NCI-H1417 treated with DMSO at 0.1 percent for 48 hours (cell line): ENCODE data around the gene TLE1.
A peak's percentile ranks its signal among the peaks of the same experiment; 100 is the strongest.
"Not testable (repeated sequence)": the region's sequence is repeated elsewhere in the genome, so short reads cannot be mapped to it uniquely, and the experiment has no call there.

Experiments
- DNase-seq: peaks from one replicate; lab custom pipeline; 2025; lab: John Stamatoyannopoulos, UW

The TLE1 gene

DNA sequence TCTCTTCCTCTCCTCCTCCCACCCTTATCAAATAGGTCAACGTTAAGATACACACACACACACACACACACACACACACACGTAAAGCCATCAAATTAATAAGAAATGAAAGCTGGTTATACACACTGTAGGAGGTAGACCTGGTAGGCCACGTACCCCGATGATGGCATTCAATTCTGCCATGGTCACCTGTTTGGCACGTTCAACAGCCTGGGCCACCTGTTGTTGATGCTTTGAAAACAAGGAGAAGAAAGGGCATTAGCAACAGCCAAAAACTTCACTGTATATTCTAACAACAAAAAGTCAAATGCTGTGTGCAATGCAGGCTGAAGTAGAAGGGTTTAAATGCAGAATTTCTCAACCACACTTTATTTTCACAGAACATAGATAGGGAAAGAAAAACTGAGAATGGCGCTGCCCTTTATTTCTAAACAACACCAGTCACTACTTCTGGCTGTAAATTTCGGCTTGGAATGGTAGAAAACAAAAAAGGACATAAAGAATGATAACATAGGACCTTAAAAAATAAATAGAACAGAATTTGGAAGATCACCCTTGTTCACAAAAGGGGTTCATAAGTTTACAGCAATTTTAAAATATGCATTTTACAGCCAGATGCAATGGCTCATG is 37.2 kb downstream of the TLE1 start:
- DNase-seq: no peak

GRCh38 chr9:81650586-81651515 is 38.5 kb downstream of the TLE1 start:
- no peak for DNase-seq

GRCh38 chr9:81649475-81650240 is 39.7 kb downstream of the TLE1 start:
- no peak for DNase-seq

GRCh38 chr9:81648891-81649290 is 40.5 kb downstream of the TLE1 start:
- no peak for DNase-seq

DNA sequence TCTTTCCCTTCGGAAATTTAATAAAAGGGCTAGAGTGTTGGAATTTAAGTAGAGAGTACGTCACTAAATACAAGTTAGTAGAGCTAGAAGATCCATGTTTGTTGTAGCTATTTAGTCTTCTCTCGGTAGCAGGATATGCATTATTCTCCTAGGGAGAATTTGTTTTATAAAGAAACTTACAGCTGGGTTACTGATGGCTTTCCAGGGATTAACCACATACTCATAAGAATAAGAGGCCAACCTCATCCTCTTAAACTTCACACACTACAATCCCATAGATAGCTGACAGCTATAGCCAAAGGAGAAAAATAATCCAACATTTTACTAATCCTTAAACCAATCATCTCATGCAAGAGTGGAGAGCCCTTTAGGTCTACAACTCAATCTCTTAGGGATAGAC is 43.0 kb downstream of the TLE1 start:
- no peak for DNase-seq

DNA sequence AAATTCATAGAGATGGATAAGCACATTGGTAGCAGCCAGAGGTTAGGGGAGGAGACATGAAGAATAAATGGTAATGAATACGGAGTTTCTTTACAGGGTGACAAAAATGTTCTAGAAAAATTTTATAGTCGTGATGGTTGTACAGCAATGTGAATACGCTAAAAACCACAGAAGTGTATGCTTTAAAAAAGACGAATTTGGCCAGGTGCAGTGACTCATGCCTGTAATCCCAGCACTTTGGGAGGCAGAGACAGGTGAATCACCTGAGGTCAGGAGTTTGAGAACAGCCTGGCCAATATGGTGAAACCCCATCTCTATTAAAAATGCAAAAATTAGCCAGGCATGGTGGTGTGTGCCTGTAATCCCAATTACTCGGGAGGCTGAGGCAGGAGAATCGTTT is 44.8 kb downstream of the TLE1 start:
- DNase-seq: not testable (repeated sequence)

GRCh38 chr9:81637276-81637675 is 52.1 kb downstream of the TLE1 start:
- no peak for DNase-seq

- no peak for DNase-seq
These were observed 53.1 kb downstream of the TLE1 start for GRCh38 chr9:81636255-81636599.

GRCh38 chr9:81635521-81636254 is 53.7 kb downstream of the TLE1 start:
- DNase-seq: no peak

- DNase-seq: no peak
These were observed 54.3 kb downstream of the TLE1 start for GRCh38 chr9:81634915-81635516.

DNA sequence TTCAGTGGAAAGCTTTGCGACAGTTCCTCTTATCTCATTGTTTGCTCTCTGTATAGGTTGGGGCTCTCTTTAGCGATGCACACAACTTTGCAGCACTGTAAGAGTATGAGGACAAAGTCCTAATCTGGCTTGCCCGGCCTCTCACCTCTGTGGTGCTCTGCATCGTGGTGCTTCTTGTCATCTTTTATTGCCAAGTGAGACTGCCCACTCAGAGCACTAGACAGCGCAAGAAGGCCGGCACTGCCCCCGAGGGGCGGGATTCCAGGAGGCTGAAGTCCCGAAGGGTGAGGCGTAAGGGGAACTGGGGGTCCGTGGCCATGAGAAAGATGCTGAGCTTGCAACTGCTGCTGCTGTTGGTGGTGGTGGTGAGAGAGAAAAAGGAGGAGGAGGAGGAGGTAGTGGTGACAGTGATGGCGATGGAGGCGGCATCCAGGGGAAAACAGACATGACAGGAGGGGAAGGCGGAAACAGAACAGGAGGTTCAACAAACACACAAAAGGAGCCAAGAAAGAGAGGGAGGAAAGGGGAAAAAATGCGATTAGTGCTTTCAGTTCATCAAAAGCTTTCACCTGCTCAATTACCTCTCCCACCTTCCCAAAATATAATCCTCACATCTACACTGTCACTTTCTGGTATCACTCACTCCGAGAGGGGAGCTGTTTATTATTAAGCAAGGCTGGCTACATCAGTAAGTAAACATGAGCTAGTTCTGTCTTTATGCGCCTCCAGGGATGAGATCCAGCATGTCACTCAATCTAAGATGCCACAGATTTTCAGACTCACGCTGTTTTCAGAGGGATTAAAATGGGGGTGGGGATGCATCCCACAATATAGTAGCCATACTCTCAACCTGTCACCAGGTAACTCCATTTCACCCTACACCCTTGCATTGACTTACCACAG is 55.1 kb downstream of the TLE1 start:
- no peak for DNase-seq

DNA sequence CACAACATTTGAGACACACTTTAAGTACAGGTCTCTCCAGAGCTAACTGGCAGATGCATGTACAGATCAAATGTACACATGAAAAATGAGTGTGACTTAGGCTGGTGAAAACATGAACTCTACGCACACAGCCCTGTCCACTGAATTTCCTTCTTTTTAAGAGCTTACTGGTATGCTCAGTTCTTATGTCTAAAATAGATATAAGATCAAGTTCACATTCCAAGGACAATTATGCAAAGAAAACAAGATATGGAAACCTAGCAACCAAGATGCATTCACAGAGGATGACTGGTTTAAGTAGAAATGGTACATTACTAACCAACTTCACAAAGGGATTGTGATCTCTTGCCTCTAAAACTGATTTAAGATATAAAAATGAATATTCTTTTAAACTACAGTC is 56.7 kb downstream of the TLE1 start:
- no peak for DNase-seq

DNA sequence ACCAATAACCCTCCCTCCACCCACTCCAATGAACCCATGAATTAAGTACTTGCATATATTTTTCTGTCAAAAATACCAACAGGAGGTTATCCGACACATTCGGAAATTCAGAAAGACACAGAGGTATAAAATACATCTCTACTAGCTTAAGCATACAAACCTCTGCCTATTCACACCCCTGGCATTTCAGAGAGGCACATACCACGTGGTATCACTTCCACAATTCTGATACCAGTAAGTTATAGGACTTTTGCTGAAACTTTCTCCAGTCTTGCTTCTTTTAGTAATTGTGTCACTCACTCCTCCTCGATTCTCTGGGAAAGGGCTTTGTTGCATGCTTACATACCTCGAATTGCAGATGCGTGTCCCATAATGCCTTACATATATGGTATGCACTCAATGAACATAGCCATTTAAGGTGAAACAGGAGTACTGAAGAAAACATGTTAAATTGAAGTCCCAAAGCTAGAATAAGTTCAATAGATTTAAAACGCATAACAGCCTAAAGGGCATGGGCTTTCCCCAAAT is 58.1 kb downstream of the TLE1 start:
- DNase-seq: no peak

DNA sequence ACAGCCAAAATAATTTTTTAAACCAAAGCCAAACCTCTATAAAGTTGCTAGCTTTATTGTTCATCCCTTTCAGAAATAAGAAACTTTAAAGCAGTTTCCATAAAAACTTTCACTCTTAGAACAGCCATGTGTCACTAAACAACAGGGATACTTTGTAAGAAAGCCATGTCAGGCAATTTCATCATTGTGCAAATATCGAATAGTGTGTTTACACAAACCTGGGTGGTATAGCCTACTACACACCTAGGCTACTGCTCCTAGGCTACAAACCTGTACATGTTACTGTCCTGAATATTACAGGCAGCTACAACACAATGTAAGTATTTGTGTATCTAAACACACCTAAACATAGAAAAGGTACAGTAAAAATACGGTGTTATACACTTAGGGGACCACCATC is 59.9 kb downstream of the TLE1 start:
- no peak for DNase-seq

DNA sequence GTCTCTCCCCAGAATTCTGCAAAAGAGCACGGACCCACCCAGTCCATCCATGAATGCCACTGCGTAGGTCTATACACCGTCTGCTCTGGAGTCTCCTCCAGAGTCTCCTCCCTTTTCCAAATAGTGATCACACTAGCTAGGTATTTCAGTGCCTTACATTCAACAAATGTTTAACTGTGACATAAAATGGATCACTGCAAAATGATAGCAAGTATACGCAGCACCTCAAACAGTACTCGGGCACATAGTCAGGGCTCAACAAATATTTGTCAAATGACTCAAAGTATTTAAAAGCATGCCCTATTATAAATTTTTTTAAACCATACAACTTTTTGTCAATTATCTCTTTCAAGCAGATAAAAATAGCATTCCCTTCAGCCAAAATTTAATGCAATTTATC is 60.5 kb downstream of the TLE1 start:
- DNase-seq: no peak

- no peak for DNase-seq
These were observed 61.9 kb downstream of the TLE1 start for GRCh38 chr9:81627481-81627880.

DNA sequence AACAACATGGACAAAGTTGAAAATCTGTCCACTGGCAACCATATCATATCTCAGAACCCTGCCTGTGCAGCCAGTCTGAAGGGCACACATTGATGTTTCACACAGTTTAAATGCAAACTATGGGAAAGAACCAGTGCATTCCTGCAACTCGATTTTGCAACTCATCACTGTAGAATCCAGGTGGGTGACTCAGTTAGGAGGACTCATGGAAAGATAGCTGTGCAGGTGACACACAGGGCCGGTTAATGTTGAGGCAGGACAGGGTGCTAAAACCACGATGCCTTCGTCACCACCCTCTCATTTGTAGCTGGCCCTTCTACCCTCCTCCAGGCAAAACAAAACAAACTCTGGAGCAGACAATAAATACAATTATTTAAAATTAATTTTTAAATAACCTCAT is 62.8 kb downstream of the TLE1 start:
- DNase-seq: no peak

DNA sequence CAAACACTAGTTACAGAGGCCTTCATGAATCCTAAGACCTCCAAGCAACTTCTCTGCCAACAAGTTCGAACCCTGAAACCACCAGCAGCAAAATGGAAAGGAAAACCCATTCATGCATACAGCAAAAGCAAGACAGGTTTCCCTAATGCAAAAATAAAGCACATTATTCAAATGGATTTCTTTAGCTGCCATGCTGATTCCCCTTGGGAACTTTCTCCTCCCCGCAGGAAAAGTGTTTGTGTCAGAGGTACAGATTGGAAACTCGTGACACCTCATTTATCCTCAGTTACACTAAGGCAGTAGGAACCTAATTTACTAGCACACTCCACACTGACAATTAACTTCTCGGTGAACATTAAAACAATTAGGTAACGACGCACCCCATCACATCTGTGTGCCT is 63.4 kb downstream of the TLE1 start:
- peak; percentile 80 for DNase-seq

DNA sequence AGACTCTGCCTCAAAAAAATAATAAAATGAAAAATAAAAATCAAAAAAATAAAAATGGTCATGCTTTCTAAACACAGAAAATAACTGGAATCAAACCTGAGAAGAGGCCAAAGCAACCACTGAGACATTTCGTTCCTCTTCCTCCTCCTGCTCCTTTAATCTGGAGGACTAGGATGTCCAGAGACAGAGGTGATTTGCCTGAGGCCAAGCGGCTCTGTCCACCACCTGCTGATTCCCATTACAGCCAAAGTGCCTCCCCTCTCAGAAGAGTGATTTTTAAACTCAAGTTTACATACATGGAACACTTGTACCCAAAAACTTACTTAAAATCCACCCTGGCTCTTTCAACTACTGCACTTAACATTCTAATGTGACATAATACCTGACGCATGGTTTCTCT is 65.6 kb downstream of the TLE1 start:
- no peak for DNase-seq

DNA sequence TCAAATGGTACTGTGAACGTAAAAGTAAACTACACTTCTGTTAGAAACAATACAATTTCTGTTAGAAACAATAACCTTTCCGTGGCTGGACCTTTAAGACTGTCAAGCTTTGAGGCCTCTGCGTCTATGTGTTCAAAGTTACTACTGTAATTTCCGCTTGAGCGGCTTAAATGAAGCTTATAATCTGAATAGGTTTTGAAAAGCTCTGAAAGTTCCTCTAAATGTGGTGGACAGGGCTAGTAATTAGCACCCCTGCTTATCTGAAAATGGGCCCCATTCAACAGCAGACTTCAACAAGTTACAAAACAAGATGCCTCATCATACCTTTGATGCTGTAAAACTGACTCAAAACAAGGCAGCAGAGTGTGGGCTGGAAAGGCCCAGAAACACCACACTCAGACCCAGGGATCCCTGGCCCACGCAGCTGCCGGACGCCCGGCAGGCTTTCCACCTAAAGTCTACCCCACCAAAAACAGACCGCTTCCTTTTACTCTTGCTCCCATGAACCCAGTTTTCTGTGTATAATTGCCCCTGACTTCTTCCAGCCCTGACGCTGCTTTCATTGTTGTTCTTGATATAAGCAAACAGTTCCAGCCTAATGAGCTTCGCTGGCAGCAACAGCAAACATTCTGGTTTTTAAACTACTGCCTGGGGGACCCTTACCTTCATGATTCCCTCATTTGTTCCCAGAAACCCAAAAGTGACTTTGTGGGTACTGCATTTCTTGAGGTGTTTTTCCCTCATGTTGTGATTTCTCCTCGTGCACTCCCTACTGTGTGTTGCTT is 66.7 kb downstream of the TLE1 start:
- DNase-seq: no peak
